Left colon (tissue), 2 donors: Measurements from ENCODE around the gene ACOT2. TPM values are rescaled to one million over a fixed set of nuclear protein-coding genes. Genes with fewer than 3 reads are reported as not detected.
"Not testable (repeated sequence)": the region's sequence is repeated elsewhere in the genome, so short reads cannot be mapped to it uniquely, and the experiment has no call there.

Experiments used
- ATAC-seq: fragments of 200-7000 bp; cut with Tn5 transposase; one replicate; pipeline ENCODE4 v1.9.1; 2020; ENCODE audit warnings: mild to moderate bottlenecking, moderate library complexity
- DNase-seq, 2 donors: peaks; one replicate each; pipeline ENCODE4 v3.0.0-alpha.2; 2020
- intact Hi-C, 2 donors: fragments of 100-400 bp; cut with DNase I in 1 of 2; cut with micrococcal nuclease in 1 of 2; formaldehyde crosslinking; loops; one replicate each; pipeline versions ENCODE4 v1.11.2 to v1.14.0; 2022; cut with DNase I, micrococcal nuclease
- total RNA-seq, 2 donors: library from RNA; stranded (reverse); fragmentation: NEBNext Ultra II Directional; extraction: Animal tissue kit (Norgen Biotek cat#: 25700); gene quantifications; one replicate each; pipeline ENCODE4 v1.2.1, GENCODE V29; 2021
- donor health status: DM: no; HTN: no; CAD: no.
- donor health status: DM: yes; HTN: yes; CAD: no.

Gene ACOT2
- total RNA-seq, 2 donors from 2014 or later, result 41.2 to 54.2 TPM

DNA sequence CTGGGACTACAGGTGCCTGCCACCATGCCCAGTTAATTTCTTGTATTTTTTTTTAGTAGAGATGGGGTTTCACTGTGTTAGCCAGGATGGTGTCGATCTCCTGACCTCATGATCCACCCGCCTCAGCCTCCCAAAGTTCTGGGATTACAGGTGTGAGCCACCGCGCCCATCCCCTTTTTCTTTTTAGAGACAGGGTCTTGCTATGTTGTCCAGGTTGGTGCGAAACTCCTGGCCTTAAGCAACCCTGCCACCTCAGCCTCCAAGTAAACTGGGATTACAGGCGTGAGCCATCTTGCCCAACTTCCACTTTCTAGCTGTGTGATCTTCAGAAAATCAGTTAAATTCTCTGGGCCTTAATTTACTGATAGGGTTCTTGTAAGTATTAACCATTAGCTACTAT, 2.1 kb upstream of the ACOT2 start:
- intact Hi-C loops, DNase-seq, ATAC-seq: not testable (repeated sequence)

GRCh38 chr14:73567358-73567757, 1.7 kb upstream of the ACOT2 start:
- intact Hi-C loops, result no loop called here
- ATAC-seq (no peak), DNase-seq (no peak)

- DNase-seq (peak in 1 of 2 donors; percentile 20), ATAC-seq (no peak)
- intact Hi-C loops, result no loop called here
Measured at GRCh38 chr14:73567951-73568885, 795 bp upstream of the ACOT2 start.

GRCh38 chr14:73568886-73569184, 178 bp upstream of the ACOT2 start:
- ATAC-seq, DNase-seq, intact Hi-C loops: not testable (repeated sequence)

GRCh38 chr14:73570913-73571312, 1.9 kb downstream of the ACOT2 start:
- peak; percentile 66 for ATAC-seq
- intact Hi-C loops, result not testable (repeated sequence)

DNA sequence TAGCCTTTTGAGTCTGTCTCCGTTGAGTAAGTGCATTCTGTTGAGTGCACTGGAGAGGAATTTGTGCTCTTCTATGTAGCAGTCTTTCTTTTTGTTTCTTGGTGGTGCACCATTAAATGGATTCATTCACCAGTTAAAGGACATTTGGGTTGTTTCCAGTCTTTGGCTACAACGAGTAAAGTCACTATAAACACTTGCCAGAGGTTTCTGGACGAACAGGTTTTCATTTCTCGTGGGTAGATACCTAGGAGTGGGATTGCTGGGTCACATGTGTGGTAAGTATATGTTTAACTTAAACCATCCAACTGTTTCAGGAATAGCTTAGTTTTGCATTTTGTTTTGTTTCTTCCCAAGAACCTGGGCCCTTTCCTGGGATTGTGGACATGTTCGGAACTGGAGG, 4.0 kb downstream of the ACOT2 start:
- intact Hi-C loops, ATAC-seq, DNase-seq: not testable (repeated sequence)

More at GRCh38 chr14:73570913-73571312, 1.9 kb downstream of the ACOT2 start:
- peak; percentile 53 to 78 for DNase-seq

GRCh38 chr14:73573740-73574139, 4.7 kb downstream of the ACOT2 start:
- intact Hi-C loops, DNase-seq: not testable (repeated sequence)

GRCh38 chr14:73574251-73574650, 5.2 kb downstream of the ACOT2 start:
- DNase-seq, intact Hi-C loops, ATAC-seq: not testable (repeated sequence)

More at GRCh38 chr14:73573740-73574139, 4.7 kb downstream of the ACOT2 start:
- ATAC-seq, result not testable (repeated sequence)

DNA sequence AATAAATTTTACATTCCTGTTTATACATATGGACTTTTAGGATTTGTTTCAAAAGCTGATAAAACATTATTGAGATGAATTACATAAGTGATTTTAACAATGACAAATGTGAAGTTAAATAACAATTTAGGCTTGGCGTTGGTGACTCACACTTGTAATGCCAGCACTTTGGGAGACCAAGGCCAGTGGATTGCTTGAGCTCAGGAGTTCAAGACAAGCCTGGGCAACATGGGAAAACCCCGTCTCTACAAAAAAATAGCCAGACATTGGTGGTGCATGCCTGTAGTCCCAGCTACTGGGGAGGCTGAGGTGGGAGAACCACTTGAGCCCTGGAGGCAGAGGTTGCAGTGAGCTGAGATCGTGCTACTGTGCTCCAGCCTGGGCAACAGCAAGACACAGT, 7.4 kb downstream of the ACOT2 start:
- ATAC-seq (no peak), DNase-seq (no peak)
- intact Hi-C loops, result no loop called here

DNA sequence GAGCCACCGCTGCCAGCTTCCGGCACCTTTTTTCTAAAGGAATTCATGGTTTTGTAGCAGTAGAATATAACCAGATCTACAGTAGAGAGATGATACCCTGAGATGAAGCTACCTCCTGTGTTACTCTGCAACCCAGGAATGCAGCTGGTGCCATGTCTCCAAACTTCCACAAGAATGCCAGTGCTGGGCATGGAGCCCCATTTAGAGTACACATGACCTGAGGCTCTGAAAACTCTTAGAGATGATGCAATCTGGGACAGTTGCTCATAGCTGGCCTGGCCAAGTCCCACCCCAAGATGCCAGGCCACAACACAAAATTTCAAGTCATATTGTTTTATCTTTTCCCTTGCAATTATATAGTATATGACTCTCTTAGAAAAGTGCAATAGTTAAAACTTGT, 8.2 kb downstream of the ACOT2 start:
- DNase-seq, intact Hi-C loops, ATAC-seq: not testable (repeated sequence)

DNA sequence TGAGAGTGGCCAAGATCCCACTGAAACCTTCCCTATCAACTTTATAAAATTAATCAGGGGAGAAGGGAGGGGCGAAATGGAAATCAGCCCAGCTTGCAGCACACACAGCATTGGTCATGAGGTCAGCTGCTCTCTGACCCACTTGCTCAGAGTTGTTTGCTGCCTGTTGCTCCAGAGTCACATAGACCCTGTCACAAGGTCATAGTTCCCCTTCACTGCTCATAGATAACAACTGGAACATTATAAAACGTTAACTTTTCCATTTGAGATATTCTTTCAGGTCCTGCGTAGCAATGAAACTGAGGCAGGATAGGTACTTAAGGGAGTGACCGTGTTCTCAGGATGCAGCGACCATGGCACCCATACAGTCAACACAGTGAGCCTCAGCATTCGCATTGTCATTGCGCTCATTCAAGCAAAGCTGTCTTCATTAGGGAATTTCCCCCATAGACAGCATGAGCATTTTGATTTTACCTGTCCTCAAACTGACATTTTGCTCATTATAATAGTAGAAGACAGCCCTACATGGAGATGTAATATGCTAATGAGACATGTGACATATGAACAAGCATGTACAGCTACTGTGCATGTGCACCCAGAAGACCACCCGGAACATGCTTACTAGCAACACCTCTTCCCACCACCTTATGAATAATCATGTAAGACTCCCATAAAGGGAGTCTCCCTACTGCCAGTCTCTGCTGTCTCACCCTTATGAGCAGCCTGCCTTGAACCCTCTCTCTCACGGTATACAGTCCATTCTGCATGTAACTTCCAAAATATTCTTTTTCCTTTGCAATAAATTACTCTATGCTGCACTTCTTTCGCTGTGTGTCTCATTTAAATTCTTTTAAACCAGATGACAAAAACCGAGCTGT, 13.3 kb downstream of the ACOT2 start:
- intact Hi-C loops, ATAC-seq, DNase-seq: not testable (repeated sequence)

DNA sequence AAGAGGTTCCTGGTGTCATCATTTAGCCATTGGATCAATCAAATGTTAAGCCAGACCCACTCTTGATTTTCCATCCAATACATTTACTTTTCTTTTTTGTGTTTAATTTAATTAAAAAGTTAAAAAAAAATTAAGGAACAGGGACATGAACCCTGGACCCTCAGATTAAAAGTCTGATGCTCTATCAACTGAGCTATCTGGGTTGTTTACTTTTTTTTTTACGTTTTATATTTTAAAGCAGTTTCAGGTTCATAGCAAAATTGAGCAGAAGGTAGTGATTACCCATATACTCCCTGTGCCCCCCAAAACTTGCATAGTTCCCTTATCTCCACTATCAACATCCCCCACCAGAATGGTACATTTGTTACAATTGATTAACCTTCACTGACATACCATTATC, 19.7 kb downstream of the ACOT2 start:
- DNase-seq (no peak), ATAC-seq (no peak)
- intact Hi-C loops, result no loop called here

GRCh38 chr14:73589116-73589515, 20.1 kb downstream of the ACOT2 start:
- DNase-seq (no peak), ATAC-seq (no peak)
- intact Hi-C loops, result no loop called here

DNA sequence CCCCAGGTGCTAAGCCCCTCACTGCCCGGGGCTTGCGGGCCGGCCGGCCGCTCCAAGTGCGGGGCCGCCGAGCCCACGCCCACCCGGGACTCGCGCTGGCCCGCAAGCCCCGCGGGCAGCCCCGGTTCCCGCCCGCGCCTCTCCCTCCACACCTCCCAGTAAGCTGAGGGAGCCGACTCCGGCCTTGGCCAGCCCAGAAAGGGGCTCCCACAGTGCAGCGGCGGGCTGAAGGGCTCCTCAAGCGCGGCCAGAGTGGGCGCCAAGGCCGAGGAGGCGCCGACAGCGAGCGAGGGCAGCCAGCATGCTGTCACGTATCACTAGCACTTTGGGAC, 21.6 kb downstream of the ACOT2 start:
- intact Hi-C loops, DNase-seq, ATAC-seq: not testable (repeated sequence)

DNA sequence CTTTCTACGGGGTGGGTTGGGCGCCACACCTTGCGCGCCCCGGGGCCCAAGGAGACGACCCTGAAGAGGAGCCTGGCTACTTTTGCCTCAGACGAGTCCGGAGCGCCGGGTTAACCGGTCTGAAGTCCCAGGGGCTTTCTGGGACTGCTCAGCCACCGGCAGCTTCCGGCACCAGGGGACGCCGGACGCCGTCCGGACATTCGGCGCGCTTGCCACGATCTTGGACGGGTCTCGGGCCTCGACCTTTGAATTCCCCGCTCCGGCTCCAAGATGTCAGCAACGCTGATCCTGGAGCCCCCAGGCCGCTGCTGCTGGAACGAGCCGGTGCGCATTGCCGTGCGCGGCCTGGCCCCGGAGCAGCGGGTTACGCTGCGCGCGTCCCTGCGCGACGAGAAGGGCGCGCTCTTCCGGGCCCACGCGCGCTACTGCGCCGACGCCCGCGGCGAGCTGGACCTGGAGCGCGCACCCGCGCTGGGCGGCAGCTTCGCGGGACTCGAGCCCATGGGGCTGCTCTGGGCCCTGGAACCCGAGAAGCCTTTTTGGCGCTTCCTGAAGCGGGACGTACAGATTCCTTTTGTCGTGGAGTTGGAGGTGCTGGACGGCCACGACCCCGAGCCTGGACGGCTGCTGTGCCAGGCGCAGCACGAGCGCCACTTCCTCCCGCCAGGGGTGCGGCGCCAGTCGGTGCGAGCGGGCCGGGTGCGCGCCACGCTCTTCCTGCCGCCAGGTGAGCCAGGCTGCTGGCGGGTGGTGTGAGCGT, 22.9 kb downstream of the ACOT2 start, which contains the start of gene ACOT4:
Gene ACOT4 (plus strand): TSS at position 184 of the 760 bp plus-strand sequence. CDS start 87 bp downstream, at position 271.
- DNase-seq, result peak; percentile 32 to 67
- peak; percentile 97 for ATAC-seq
- intact Hi-C loops, result no loop called here

DNA sequence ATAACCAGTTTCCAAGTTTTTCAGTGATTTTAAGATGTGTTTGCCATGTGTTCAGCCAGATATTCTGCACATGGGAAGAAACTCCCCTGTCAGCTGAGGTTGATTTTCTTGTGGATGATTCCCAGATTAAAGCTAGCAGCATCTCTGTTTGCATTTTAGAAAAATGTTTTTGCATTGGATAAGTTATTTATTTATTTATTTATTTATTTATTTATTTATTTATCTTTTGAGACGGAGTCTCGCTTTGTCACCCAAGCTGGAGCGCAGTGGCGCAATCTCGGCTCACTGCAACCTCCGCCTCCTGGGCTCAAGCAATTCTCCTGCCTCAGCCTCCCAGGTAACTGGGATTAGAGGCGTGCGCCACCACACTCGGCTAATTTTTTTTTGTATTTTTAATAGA, 25.5 kb downstream of the ACOT2 start:
- DNase-seq, result no peak
- intact Hi-C loops, result no loop called here

GRCh38 chr14:73599499-73599898, 30.5 kb downstream of the ACOT2 start:
- no peak for DNase-seq
- ATAC-seq, result peak; percentile 99
- intact Hi-C loops, result no loop called here

More for the DNA sequence above, 25.5 kb downstream of the ACOT2 start:
- no peak for ATAC-seq

DNA sequence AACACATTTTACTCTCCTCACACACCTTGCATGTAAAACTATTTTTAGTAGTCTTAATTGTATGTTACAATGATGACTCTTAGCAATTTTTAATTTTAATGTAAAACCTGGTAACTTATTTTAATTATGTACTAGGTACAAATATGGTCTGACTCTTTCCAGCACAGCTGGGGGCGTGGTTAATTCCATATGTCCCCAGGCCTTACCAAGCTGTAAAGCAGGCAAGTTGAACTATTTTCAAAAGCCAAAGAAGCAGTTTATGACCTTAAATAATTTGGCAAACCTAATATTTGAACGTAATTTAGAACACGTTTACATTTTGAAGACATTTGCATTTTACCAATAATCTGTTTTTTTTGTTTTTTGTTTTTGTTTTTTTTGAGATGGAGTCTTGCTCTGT, 34.0 kb downstream of the ACOT2 start:
- intact Hi-C loops, result no loop called here
- no peak for DNase-seq
- no peak for ATAC-seq

DNA sequence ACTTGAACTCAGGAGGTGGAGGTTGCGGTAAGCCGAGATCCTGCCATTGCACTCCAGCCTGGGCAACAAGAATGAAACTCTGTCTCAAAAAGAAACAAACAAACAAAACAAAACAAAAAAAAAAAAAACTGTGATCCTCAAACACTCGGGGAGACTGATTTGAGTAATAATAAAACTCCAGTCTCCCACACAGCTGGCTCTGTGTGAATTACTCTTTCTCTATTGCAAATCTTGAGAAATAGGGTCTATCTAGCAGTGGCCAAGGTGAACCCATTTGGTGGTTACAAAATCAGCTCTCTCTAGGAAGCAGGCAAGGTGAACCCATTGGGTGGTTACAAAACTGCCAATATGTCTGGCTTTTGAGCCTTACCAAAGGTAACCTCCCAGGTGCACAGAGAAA, 37.3 kb downstream of the ACOT2 start:
- intact Hi-C loops, result no loop called here

More for the DNA sequence above, 37.3 kb downstream of the ACOT2 start:
- DNase-seq (no peak), ATAC-seq (no peak)
